Lower leg skin (tissue), 4 donors: ENCODE measurements around the gene C1QTNF9B. TPM values are rescaled to one million over a fixed set of nuclear protein-coding genes. Genes with fewer than 3 reads are reported as not detected.

Experiments
- DNase-seq, 2 donors: peaks; one replicate each; pipeline ENCODE4 v3.0.0-alpha.2; 2019; ENCODE audit warnings: low spot score in 2 of 2
- H3K4me3 ChIP-seq: fragments of 200-600 bp; sonication (generic); 2 replicates; pipeline ENCODE4 v1.5.1; 2017; ENCODE audit warnings: mild to moderate bottlenecking, low read depth; ENCODE audit not compliant: poor library complexity, severe bottlenecking
- POLR2A ChIP-seq, 2 donors: fragments of 450-650 bp; IDR thresholded peaks; one replicate each; pipeline ENCODE4 v1.6.1; 2016 to 2017; ENCODE audit warnings: antibody characterized with exemption in 2 of 2, mild to moderate bottlenecking in 1 of 2, moderate library complexity in 1 of 2
- whole genome bisulfite sequencing, 2 donors: methylation state at CpG; one replicate each; pipeline ENCODE4 v1.1.5; 2018; 5-methylcytosine and 5-hydroxymethylcytosine counted together
- intact Hi-C: fragments of 100-400 bp; cut with DNase I; formaldehyde crosslinking; loops from one replicate; pipeline ENCODE4 v1.15.0; 2023; ENCODE audit warnings: low total_unique reads
- total RNA-seq, 4 donors: library from RNA; depleted of rRNA; stranded (reverse); fragments of >200 nt; gene quantifications; one replicate each; pipeline ENCODE4 v1.1.0, GENCODE V29; 2016
- TF ChIP-seq, protein P1 (sequence below), 3 donors: fragments of 450-650 bp; IDR thresholded peaks; one replicate each; pipeline ENCODE4 v1.5.1; 2016; ENCODE audit warnings: antibody characterized with exemption in 3 of 3, mild to moderate bottlenecking in 3 of 3, moderate library complexity in 2 of 3

C1QTNF9B gene
- total RNA-seq, 4 donors from 2014 or later = not detected

DNA sequence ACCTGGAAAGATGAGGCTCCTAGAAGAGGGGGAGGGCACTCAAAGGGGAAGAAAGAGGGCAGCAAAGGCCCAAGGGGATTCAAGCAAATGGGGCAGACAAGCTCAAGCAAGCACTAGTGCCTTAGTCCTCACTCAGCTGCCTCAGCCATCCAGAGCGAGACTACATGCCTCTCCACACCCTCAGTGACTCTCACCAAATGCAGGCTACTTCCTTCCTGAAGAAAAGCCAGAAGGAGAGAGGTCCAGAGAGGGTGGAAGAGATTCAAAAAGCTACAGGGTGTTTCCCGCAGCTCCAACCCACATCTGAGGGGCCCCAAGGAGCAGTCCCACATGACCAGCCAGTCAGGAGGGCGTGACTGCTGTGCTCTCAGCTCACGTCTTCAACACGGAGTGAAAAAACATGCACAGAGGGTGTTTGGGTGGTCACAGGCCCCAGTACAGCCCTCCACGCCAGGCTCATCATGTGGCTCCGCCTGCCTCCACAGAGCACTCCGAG is 48.6 kb downstream of the C1QTNF9B start:
- TF ChIP-seq, protein P1, sequence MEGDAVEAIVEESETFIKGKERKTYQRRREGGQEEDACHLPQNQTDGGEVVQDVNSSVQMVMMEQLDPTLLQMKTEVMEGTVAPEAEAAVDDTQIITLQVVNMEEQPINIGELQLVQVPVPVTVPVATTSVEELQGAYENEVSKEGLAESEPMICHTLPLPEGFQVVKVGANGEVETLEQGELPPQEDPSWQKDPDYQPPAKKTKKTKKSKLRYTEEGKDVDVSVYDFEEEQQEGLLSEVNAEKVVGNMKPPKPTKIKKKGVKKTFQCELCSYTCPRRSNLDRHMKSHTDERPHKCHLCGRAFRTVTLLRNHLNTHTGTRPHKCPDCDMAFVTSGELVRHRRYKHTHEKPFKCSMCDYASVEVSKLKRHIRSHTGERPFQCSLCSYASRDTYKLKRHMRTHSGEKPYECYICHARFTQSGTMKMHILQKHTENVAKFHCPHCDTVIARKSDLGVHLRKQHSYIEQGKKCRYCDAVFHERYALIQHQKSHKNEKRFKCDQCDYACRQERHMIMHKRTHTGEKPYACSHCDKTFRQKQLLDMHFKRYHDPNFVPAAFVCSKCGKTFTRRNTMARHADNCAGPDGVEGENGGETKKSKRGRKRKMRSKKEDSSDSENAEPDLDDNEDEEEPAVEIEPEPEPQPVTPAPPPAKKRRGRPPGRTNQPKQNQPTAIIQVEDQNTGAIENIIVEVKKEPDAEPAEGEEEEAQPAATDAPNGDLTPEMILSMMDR (IDR thresholded peaks at IDR 0.05) = no peak
- TF ChIP-seq POLR2A (IDR thresholded peaks at IDR 0.05) = no peak
- DNase-seq = no peak
- no peak overlapping the region for H3K4me3 ChIP-seq
- intact Hi-C loops = no loop called here
- WGBS, 2 donors = 29 to 42% methylated on average over 8 of the region's 8 CpGs

DNA sequence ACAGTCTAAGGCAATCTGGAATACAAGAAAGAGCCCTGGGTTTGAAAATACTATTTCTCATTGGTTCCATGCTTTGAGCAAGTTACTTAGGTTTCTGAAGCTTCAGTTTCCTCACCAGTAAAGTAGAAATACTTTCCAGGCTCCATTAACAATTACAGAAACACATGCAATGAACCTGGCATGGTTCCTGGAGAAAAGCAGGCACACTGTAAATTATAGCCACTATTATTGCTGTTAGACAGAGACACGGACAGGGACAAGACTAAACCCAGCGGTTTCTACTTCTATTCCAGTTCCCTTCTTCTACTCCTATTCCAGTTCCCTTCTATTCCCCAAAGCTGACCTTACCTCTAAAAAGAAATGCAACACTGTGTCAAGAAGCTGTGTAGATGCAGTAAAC is 49.3 kb downstream of the C1QTNF9B start:
- H3K4me3 ChIP-seq = no peak overlapping the region
- WGBS, 2 donors = 35 to 47% methylated on average over 2 of the region's 2 CpGs
- intact Hi-C loops = no loop called here
- DNase-seq = no peak
- TF ChIP-seq POLR2A (IDR thresholded peaks at IDR 0.05) = no peak
- TF ChIP-seq, protein P1 (IDR thresholded peaks at IDR 0.05) = no peak

DNA sequence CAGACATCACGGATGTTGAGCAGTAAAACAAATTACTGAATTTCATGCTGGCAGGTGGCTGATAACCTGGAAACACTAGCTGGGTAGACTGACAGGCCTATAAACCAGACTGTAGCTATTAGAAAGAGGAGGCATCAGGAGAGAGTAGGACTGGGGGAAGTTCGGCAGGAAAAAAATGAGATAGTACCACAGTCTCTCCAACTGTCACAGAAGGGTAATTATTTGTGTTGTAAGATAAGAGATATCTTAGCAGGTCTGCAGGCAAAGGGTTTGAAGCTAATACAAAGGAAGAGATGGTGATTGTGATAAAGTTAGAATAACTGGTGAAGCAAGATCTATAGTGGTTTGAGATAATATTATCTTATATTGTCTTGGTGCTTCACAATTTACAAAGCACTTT is 49.8 kb downstream of the C1QTNF9B start:
- TF ChIP-seq, protein P1 (IDR thresholded peaks at IDR 0.05) = no peak
- TF ChIP-seq POLR2A (IDR thresholded peaks at IDR 0.05) = no peak
- intact Hi-C loops = no loop called here
- H3K4me3 ChIP-seq = no peak overlapping the region
- WGBS, 2 donors = 71 to 77% methylated on average over 2 of the region's 2 CpGs
- DNase-seq = no peak

DNA sequence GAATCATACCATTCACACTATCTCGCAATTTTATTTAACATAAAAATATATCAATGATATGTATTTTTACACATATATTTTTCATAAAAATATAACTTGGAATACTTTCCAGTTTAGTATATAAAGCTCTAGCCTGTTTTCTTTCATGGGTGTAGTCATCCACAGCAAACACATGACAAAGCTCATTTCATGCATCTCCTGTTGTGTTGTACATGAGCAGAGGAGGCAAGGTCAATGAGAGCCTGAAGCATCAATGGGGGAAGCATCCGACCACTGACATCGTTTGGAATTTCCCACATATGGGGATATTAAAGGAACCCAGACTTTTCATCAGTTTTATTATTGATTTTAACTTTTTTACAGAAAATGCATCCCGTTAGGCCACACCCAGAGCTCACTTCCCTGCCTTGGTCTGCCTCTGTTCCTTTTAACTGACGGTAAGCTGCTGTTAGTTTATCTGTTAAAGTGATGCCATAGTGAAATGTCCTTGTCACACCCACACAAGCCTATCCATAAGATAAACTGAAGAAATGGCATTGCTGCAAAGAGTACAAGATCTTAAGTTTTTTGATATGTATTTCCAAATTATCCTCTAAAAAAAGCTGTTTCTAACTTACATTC is 52.1 kb downstream of the C1QTNF9B start:
- intact Hi-C loops = no loop called here
- no peak overlapping the region for H3K4me3 ChIP-seq
- 84 to 86% methylated on average over 5 of the region's 5 CpGs for WGBS, 2 donors
- TF ChIP-seq POLR2A (IDR thresholded peaks at IDR 0.05) = no peak
- TF ChIP-seq, protein P1 (IDR thresholded peaks at IDR 0.05) = no peak
- DNase-seq = no peak

DNA sequence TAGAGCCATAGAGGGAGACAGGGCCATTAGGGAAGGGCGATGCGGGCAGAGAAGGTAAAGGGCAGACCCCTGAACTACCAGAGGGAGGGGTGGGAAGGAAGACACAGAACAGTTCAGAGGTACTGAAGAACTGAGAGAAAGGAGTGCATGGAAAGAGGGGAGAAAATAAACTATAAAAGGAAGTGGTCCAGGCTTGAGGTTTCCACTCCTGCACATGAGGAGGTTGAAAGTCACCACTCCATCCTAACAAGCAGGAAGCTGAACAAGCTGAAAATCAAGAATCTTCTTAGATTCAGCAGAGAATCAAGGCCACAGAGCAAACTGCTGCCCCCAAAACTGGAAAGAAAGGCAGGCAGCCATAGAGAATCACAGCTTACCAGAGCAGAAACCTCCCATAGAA is 53.2 kb downstream of the C1QTNF9B start:
- TF ChIP-seq POLR2A (IDR thresholded peaks at IDR 0.05) = no peak
- TF ChIP-seq, protein P1 (IDR thresholded peaks at IDR 0.05) = no peak
- intact Hi-C loops = no loop called here
- WGBS, 2 donors = 98 to 100% methylated on average over 2 of the region's 2 CpGs
- H3K4me3 ChIP-seq = no peak overlapping the region
- DNase-seq = no peak

DNA sequence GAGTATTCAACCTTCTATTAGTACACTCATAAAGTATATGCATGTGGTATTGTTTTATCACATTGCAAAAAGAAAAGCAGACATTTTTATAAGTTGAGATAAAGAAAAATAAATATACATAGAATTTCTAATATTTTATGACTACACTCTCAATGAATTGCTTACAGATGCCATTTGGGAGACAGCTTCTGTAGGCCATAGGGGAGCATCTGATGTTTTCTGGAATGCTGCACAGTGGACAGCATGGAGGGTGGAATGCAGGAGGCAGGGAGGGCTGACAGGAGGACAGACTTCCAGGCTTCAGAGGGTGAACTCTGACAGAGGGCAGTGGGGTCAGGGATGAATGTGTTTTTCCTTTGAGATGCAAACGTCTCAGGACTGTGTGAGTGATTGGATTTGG is 53.9 kb downstream of the C1QTNF9B start:
- no peak for TF ChIP-seq POLR2A (IDR thresholded peaks at IDR 0.05)
- TF ChIP-seq, protein P1 (IDR thresholded peaks at IDR 0.05) = no peak
- no peak overlapping the region for H3K4me3 ChIP-seq
- no peak for DNase-seq
- 61 to 78% methylated on average over 1 of the region's 1 CpG for WGBS, 2 donors
- intact Hi-C loops = no loop called here
